Rectal smooth muscle tissue (tissue), 1 donor: Measurements from ENCODE around the gene ERAS.
A peak's percentile ranks its signal among the peaks of the same experiment; 100 is the strongest.

Source experiments
- H3K27ac ChIP-seq: one replicate; pipeline ENCODE4 v1.7.0; 2013; ENCODE audit warnings: low read depth, low read length, inconsistent platforms
- H3K27me3 ChIP-seq: one replicate; pipeline ENCODE4 v1.7.0; 2013; ENCODE audit warnings: low read length; ENCODE audit not compliant: control insufficient read depth, insufficient read depth
- H3K36me3 ChIP-seq: one replicate; pipeline ENCODE4 v1.7.0; 2013; ENCODE audit warnings: low read length; ENCODE audit not compliant: control insufficient read depth, insufficient read depth
- H3K4me1 ChIP-seq: one replicate; pipeline ENCODE4 v1.7.0; 2013; ENCODE audit warnings: low read length; ENCODE audit not compliant: control insufficient read depth, insufficient read depth
- H3K4me3 ChIP-seq: one replicate; pipeline ENCODE4 v1.7.0; 2013; ENCODE audit warnings: low read length
- H3K9ac ChIP-seq: one replicate; pipeline ENCODE4 v1.7.0; 2013; ENCODE audit warnings: low read length

Gene ERAS

GRCh38 chrX:48787505-48788443 is 38.5 kb upstream of the ERAS start:
- Histone ChIP-seq H3K27ac (no peak overlapping the region), H3K27me3 (peaks cover 6% of the 10 kb centered on the region), H3K36me3 (no peaks in the 10 kb centered on the region), H3K4me1 (no peaks in the 10 kb centered on the region), H3K4me3 (no peak overlapping the region), H3K9ac (no peak overlapping the region)

DNA sequence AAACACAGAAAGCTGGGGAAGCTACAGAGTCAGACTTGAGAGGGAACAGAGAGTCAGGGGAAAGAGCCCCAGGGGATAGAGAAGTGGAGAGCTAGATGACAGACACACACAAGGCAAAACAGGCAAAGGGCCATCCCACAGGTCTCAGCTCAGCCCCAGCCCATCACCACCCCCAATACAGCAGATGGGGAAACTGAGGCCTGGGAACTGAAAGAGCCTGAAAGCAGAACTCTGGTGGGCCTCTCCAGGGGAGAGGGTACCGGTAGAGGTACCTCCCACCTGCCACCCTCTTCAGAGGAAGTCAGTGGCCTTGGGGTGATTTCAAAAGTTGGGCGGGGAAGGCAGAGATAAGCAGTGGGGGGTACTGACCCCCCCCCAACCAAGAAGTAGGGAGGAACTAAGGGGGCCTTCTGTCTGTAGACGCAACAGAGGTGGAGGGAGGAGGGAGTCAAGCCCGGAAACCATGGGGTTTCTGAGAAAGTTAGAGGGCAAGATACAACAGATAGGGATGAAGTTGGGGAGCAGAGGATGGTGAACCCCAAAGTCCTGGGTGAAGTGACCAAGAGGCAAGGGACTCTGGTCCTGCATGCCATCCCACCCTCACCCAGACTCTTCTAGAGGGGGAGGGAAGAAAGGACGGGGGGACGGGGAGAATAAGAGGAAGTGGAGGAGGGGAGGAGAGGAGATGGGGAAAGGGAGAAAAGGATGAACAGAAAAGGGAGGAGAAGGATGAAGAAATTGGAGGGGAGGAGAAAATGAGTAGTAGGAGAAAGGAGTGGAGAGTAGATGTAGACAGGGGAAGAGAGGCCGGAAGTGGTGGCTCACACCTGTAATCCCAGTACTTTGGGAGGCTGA is 36.7 kb upstream of the ERAS start:
- H3K4me1 ChIP-seq, result no peaks in the 10 kb centered on the region
- H3K36me3 ChIP-seq, result no peaks in the 10 kb centered on the region
- no peak overlapping the region for H3K9ac ChIP-seq
- no peak overlapping the region for H3K4me3 ChIP-seq
- H3K27ac ChIP-seq, result no peak overlapping the region
- peaks cover 9% of the 10 kb centered on the region for H3K27me3 ChIP-seq

DNA sequence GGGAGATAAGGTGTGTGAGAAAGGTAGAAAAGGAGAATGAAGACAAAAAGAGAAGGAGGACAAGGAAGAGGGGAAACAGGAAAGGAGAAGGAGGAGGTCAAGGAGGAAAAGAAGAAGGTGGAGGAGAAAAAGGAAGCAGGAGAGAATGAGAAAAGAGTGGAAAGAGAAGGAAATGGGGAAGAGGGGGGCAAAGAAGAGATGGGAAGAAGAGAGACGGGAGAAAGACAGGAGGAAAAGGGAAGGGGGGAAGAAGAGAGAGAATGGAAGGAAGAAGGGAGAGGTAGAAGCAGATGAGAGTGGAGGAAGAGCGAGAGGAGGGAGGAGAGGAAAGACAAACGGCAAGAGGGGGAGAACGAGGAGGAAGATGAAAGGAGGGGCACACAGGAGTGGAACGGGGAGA is 35.8 kb upstream of the ERAS start:
- Histone ChIP-seq H3K27ac (no peak overlapping the region), H3K36me3 (no peaks in the 10 kb centered on the region), H3K9ac (no peak overlapping the region), H3K4me1 (no peaks in the 10 kb centered on the region), H3K4me3 (no peak overlapping the region), H3K27me3 (peaks cover 9% of the 10 kb centered on the region)

GRCh38 chrX:48791063-48791820 is 35.1 kb upstream of the ERAS start:
- H3K4me1 ChIP-seq, result no peaks in the 10 kb centered on the region
- H3K36me3 ChIP-seq, result no peaks in the 10 kb centered on the region
- H3K9ac ChIP-seq, result no peak overlapping the region
- H3K27ac ChIP-seq, result no peak overlapping the region
- peaks cover 9% of the 10 kb centered on the region for H3K27me3 ChIP-seq
- no peak overlapping the region for H3K4me3 ChIP-seq

- no peak overlapping the region for H3K4me3 ChIP-seq
- H3K9ac ChIP-seq, result no peak overlapping the region
- H3K27me3 ChIP-seq, result peaks cover 9% of the 10 kb centered on the region
- H3K27ac ChIP-seq, result no peak overlapping the region
- H3K36me3 ChIP-seq, result no peaks in the 10 kb centered on the region
- H3K4me1 ChIP-seq, result no peaks in the 10 kb centered on the region
Measured at GRCh38 chrX:48792219-48792618, 34.1 kb upstream of the ERAS start.

DNA sequence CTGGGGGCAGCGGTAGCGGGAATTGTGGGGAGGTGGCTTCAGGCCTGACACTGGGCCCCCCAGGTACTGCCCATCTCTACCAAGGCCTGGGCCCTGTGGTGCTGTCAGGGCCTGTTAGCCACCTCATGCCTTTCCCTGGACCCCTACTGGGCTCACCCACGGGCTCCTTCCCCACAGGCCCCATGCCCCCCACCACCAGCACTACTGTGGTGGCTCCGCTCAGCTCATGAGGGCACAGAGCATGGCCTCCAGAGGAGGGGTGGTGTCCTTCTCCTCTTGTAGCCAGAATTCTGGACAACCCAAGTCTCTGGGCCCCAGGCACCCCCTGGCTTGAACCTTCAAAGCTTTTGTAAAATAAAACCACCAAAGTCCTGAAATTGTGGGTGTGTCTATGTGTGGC is 32.4 kb upstream of the ERAS start:
- Histone ChIP-seq H3K36me3 (no peaks in the 10 kb centered on the region), H3K4me3 (no peak overlapping the region), H3K9ac (no peak overlapping the region), H3K4me1 (no peaks in the 10 kb centered on the region), H3K27ac (no peak overlapping the region), H3K27me3 (peaks cover 5% of the 10 kb centered on the region)

GRCh38 chrX:48794340-48794910 is 31.9 kb upstream of the ERAS start:
- Histone ChIP-seq H3K4me3 (no peak overlapping the region), H3K27me3 (peaks cover 5% of the 10 kb centered on the region), H3K27ac (no peak overlapping the region), H3K36me3 (no peaks in the 10 kb centered on the region), H3K4me1 (no peaks in the 10 kb centered on the region), H3K9ac (no peak overlapping the region)

DNA sequence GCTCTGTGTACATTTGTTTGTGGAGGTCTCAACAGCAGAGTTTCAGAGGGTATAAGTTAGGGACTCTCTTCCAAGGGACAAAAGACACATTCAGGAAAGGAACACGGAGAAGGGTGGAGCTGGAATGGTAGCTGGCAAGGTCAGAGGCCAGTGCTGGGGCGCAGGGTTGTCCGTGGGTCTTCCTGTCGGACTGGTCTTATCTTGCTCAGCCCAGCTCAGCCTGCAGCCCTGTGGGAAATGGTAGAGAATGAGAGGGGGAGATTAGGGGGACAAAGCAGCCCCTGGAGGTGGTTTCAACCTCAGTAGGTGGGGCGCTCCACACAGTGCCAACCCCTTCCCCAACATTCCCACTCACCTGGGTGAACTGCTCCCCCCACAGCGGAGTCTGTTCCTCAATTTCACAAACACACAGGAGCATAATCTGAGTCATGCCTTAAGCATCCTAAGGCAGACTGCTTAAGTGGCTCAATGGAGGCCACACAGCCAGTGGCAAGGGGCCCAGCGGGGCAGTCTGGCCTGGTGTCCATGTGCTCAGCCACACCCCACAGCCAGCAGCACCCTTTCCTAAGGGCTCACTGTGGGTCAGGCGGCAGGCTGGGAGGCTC is 31.3 kb upstream of the ERAS start:
- no peak overlapping the region for H3K27ac ChIP-seq
- H3K27me3 ChIP-seq, result peaks cover 5% of the 10 kb centered on the region
- H3K4me3 ChIP-seq, result no peak overlapping the region
- no peaks in the 10 kb centered on the region for H3K36me3 ChIP-seq
- no peak overlapping the region for H3K9ac ChIP-seq
- H3K4me1 ChIP-seq, result no peaks in the 10 kb centered on the region

GRCh38 chrX:48798318-48798717 is 28.0 kb upstream of the ERAS start:
- no peaks in the 10 kb centered on the region for H3K36me3 ChIP-seq
- peaks cover 3% of the 10 kb centered on the region for H3K27me3 ChIP-seq
- no peaks in the 10 kb centered on the region for H3K4me1 ChIP-seq
- no peak overlapping the region for H3K27ac ChIP-seq
- no peak overlapping the region for H3K9ac ChIP-seq
- H3K4me3 ChIP-seq, result no peak overlapping the region

- Histone ChIP-seq H3K36me3 (peaks cover 3% of the 10 kb centered on the region), H3K9ac (no peak overlapping the region), H3K27me3 (no peaks in the 10 kb centered on the region), H3K4me3 (peak overlapping the region; percentile 78), H3K4me1 (no peaks in the 10 kb centered on the region), H3K27ac (peak overlapping the region; percentile 94)
Measured at GRCh38 chrX:48800574-48801279, 25.6 kb upstream of the ERAS start.
